Effector CD8-positive, alpha-beta T cell (primary cell): ENCODE data around the gene DENND1A.
"Not testable (repeated sequence)": the region's sequence is repeated elsewhere in the genome, so short reads cannot be mapped to it uniquely, and the experiment has no call there.

Experiments used
- DNase-seq: peaks from one replicate; lab custom pipeline; 2025; lab: John Stamatoyannopoulos, UW

Gene DENND1A

GRCh38 chr9:123728571-123728970 lies 201.4 kb downstream of the DENND1A start:
- DNase-seq, result not testable (repeated sequence)

- no peak for DNase-seq
Measured at GRCh38 chr9:123727332-123727731, 202.6 kb downstream of the DENND1A start.

GRCh38 chr9:123725389-123725788 lies 204.5 kb downstream of the DENND1A start:
- DNase-seq, result no peak

GRCh38 chr9:123724211-123724796 lies 205.6 kb downstream of the DENND1A start:
- no peak for DNase-seq

- DNase-seq, result no peak
Measured at GRCh38 chr9:123723135-123723875, 206.6 kb downstream of the DENND1A start.

GRCh38 chr9:123722378-123722777 lies 207.5 kb downstream of the DENND1A start:
- no peak for DNase-seq

- DNase-seq, result no peak
Measured at GRCh38 chr9:123718188-123718587, 211.7 kb downstream of the DENND1A start.

GRCh38 chr9:123717581-123718175 lies 212.2 kb downstream of the DENND1A start:
- DNase-seq, result no peak

GRCh38 chr9:123716339-123716945 lies 213.5 kb downstream of the DENND1A start:
- no peak for DNase-seq

- no peak for DNase-seq
Measured at GRCh38 chr9:123715258-123715657, 214.7 kb downstream of the DENND1A start.

GRCh38 chr9:123713282-123713681 lies 216.6 kb downstream of the DENND1A start:
- no peak for DNase-seq

GRCh38 chr9:123712399-123712798 lies 217.5 kb downstream of the DENND1A start:
- no peak for DNase-seq

GRCh38 chr9:123710299-123710698 lies 219.6 kb downstream of the DENND1A start:
- DNase-seq, result no peak

- no peak for DNase-seq
Measured at GRCh38 chr9:123702483-123702882, 227.4 kb downstream of the DENND1A start.

GRCh38 chr9:123697686-123698085 lies 232.2 kb downstream of the DENND1A start:
- DNase-seq, result no peak

- no peak for DNase-seq
Measured at GRCh38 chr9:123696476-123696875, 233.4 kb downstream of the DENND1A start.

- DNase-seq, result no peak
Measured at GRCh38 chr9:123695386-123695785, 234.5 kb downstream of the DENND1A start.

- no peak for DNase-seq
Measured at GRCh38 chr9:123691765-123692303, 238.1 kb downstream of the DENND1A start.

- DNase-seq, result no peak
Measured at GRCh38 chr9:123689701-123690428, 240.1 kb downstream of the DENND1A start.

- DNase-seq, result no peak
Measured at GRCh38 chr9:123687246-123687751, 242.6 kb downstream of the DENND1A start.

GRCh38 chr9:123686829-123687192 lies 243.1 kb downstream of the DENND1A start:
- DNase-seq, result no peak
